ENCODE data around the gene NME4. TPM values are rescaled to one million over a fixed set of nuclear protein-coding genes. Genes with fewer than 3 reads are reported as not detected.
"Not testable (repeated sequence)": the region's sequence is repeated elsewhere in the genome, so short reads cannot be mapped to it uniquely, and the experiment has no call there.

Gene NME4
- 50.3 and 59.1 TPM in 2 replicates for total RNA-seq
- polyA plus RNA-seq (2012) = 219 TPM

DNA sequence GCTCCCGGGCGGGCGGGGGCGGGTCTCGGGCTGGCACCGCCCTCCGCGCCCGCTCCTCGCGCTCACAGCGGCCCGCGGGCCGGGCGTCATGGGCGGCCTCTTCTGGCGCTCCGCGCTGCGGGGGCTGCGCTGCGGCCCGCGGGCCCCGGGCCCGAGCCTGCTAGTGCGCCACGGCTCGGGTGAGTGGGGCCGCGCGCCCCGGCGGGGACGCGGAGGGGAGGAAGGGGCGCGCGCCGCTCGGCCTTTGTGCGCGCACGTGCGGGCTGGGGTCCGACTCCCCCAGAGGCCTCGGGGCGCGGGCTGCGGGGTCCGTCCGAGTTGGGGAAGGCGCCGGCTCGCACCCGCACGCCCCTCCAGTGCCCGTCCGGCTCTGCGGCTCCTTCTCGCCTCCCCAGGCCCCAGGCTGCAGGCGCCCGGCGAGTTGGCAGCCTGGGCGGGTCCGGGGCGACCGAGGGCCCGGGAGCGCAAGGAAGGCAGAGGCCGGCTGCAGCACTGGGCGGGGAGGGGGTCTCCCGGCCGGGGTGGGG is at the start of gene NME4:
NME4 (plus strand) TSS at position 65 of the 527 bp plus-strand sequence; CDS start at position 89, 24 bp downstream.
- peak; percentile 36 for DNase-seq (ENCODE audit: low read depth)

DNA sequence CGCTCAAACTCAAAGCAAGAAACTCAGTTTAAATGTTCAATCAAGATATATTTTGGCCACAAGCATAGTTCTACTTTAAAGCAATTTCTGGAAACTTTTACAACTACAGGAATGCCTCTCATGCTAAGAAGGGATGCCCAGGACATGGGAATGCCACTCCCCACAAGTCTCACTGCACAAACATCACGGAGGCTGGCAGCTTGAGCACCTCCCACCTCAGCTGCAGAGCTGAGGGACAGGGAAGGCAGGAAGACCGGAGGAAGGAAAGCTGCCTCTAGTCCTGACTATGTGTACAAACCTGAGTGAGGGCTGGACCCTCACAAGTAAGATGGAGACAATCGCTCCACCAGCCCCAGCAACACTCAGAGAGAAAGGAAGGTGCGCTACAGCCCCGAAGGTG is 49.8 kb upstream of the NME4 start:
- no peak for DNase-seq (ENCODE audit: low read depth)

DNA sequence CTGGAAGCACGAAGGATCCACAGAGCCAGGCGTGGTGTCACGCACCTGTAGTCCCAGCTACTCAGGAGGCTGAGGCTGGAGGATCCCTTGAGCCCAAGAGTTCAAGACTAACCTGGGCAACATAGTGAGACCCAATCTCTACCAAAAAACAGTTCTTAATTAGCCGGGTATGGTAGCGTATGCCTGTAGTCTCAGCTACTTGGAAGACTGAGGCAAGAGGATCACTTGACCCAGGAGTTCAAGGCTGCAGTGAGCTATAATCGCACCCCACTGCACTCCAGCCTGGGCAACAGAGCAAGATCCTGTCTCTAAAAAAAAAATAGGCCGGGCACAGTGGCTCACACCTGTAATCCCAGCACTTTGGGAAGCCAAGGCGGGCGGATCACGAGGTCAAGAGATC is 48.5 kb upstream of the NME4 start:
- not testable (repeated sequence) for DNase-seq (ENCODE audit: low read depth)

DNA sequence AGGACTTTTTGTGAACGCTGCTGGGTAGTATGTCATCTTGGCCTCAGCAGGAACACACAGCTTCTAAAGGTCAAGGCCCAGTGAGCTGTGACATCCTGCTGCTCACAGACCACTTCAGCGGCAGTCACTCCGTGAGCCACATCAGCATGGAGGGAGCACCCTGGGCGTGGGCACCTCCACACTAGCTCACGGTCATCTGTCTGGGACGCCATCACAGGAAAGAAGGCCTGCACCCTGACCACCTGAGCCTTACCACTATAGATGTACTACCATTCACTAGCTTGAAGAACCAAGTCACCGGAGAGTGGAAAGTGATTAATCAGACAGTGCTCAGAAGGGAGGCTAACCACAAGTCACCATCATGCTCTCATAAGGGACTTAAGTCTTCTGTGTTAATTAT is 47.8 kb upstream of the NME4 start:
- DNase-seq (ENCODE audit: low read depth) = no peak

DNA sequence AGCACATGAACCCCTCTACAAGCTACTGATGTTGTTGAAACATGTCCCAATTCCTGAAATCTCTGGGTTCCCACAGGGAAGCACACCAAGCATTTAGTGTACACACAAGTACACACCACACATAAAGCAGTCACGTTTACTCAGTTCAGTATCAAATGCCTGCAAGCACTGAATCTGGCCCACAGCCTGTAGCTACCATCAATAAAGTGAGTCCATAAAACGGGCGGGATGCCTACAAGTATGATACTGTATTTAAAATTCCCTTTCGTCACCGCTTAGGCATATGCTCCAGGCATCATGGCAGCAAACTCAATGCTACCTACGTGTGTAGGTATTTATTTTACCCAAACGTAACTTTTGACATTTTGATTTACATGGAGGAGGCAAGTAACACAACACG is 46.8 kb upstream of the NME4 start:
- no peak for DNase-seq (ENCODE audit: low read depth)

DNA sequence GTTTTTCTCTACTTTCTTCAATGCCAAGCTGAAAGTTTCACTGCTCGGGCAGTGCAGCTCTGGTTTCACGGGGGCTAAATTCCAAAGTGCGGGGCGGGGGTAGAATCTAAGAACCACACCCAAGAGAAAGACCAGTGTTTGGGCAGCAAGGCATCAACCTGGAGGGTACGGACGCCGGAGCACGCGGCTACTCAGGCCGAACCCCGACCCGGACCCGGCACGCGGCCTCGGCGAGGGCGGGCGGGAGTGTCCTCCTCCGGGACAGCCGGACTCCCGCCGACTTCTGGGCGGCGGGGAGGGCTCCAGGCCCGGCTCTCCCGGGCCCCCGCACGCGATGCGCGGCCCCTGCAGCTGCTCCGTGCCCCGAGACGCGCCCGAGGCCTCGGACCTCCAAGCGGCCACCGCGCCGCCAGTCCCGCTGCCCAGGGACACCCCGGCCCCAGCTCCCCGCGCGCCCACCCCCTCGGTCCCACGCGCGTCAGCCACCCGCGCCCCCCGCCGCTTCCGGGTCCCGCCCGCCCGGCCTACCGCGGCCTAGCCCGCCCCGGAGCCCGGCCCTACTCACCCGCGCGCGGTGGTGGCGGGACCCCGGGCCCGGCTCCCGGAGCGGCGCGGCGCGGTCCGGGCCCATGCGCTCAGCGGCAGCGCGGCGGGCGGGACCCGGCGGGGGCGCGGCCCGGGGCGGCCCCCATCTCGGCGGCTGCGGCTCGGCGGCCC is 45.0 kb upstream of the NME4 start:
- peak; percentile 44 for DNase-seq (ENCODE audit: low read depth)

DNA sequence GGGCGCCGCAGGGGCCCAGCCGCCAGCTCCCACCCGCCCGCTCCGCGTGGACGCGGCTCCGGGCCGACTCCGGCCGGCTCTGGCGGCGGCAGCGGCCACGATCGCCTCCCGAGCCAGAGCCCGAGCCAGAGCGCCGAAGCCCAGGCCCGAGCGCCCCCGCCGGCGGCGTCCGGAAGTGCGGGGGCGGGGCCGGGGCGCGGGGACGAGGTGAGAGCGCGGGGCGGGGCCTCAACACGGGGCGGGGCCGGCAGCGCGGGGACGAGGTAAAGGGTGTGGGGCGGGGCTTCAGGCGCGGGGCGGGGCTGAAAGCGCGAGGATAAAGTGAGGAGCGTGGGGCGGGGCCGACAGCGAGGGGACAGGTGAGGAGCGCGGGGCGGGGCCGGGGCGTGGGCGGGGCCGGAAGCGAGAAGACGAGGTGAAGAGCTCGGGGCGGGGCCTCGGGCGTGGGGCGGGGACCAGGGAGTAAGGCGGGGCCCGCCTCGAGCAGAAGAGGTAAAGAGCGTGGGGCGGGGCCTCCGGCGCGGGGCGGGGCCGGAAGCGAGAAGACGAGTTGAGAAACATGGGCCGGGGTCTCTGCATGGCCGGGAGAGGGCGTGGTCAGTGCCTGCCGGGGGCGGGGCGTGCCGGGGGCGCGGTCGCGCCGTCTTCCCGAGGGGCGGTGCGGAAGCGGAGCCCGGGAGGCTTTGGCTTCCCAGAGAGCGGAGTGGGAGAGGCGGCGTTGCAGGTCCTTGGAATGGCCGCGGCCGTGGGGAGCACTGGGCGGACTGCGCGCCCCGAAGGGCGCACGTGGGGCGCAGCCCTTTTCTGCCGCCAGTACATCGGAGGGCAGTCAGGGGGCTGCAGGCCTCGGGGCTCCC is 44.2 kb upstream of the NME4 start, which contains the start of gene AXIN1:
AXIN1 (minus strand) TSS at position 177 of the 857 bp plus-strand sequence. CDS start 5,698 bp downstream, outside the sequence.
- DNase-seq (ENCODE audit: low read depth) = peak; percentile 87

DNA sequence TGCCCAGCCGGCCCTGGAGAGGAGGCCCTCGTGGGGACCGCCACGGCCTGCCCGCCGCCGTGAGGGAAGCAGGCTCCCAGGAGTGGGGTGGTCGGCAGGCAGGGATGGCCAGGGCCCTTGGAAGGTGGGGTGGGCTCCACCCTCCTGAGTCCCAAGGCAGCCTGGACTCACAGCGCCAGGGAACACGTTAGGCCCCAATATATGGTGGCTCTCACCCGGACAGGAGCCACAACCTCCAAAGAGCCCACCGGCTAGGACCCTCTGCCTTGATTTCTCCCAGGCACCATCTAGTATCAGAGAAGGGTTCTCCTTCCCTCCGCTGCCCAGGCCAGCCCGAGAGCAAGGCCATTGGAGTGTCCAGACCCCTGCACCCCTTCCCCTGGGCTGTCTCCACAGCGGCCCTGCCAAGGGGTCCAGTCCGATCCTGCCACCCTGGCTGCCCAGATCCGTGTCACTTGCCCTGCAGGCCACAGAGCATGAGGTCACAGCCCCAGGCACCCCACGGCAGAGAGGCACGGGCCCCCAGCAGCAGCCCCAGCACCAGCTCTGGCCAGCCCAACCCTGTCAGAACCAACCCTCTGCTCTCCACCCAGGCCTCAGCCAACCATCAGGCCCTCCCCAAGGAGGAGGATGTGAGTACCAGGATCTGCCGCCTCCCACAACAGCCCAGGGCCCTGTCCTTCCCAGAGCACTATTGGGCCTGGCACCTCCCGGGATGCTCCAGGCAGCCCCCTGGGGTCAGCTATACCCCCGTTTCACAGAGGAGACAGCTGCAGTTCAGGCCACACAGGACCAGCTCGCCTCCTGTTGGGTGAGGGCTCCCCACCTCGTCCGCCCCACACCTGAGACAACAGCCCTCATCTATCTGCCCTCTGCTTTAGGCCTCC is 43.4 kb upstream of the NME4 start:
- no peak for DNase-seq (ENCODE audit: low read depth)

DNA sequence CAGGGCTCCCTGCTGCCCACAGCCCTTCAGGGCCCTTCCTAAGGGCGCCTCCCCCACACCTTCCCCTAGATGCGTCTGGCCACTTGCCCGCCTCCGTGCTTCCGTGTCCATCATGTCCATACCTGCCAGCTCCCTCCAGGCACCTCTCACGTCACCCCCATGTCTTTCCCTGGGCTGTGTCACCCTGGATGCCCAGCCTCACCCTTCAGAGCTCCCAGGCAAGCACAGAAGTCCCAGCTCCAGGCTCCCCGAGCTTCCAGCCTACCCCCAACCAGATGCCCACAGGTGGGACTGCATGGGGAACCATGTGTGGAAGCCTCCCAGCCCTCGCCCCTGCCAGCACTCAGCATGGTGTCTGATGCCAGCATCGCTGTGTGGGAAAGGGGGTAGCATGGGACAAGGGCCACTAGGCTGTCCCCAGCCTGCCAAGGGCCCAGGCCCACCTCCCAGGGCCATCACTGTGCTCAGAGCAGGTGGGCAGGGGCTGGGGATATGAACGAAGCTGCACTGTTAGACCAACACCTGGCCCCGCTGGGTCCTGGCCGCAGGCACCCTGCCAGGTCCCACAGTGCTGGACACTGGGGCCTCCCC is 42.6 kb upstream of the NME4 start:
- DNase-seq (ENCODE audit: low read depth) = no peak

DNA sequence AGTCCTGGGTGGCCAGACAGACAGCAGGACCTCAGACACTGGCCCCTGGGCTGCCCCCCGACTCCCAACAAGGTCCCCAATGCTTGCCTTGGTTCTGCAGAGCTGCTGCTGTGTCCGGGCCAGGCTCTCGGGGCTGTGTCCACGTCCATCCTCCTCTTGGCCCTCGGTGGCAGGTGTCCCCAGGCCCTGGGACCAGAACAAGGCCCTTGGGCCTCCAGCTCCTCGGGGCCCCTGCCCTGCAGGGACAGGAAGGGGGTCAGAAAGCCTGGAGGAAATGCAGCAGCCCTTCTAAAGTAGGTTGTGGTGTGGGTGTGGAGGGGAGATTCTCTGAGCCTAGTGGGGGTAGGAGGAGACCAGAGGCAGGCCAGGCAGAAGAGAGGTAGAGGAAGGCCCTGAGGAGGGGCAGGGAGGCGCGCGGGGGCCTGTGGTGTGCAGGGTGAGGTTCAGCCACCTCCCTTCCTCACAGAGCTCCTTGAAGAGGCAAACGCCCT is 42.0 kb upstream of the NME4 start:
- no peak for DNase-seq (ENCODE audit: low read depth)

DNA sequence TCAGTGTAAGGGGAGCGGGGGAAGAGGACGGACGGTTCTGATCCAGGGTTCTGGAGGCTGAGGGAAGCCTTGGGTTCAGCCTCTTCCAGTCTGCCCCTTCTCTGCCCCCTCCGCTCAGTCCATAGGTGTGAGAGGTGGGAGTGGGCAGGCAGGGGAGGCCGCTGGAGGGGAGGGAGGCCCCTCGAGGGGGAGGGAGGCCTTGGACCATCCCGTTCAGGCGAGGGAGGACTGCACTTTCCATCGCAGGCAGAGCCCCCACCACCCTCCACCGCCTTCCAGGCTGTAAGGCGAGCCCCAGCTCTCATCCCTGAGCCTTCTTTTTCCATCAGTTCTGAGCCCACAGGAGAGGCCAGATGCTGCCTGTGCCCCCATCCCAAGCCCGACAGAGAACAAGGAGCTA is 40.3 kb upstream of the NME4 start:
- DNase-seq (ENCODE audit: low read depth) = no peak

DNA sequence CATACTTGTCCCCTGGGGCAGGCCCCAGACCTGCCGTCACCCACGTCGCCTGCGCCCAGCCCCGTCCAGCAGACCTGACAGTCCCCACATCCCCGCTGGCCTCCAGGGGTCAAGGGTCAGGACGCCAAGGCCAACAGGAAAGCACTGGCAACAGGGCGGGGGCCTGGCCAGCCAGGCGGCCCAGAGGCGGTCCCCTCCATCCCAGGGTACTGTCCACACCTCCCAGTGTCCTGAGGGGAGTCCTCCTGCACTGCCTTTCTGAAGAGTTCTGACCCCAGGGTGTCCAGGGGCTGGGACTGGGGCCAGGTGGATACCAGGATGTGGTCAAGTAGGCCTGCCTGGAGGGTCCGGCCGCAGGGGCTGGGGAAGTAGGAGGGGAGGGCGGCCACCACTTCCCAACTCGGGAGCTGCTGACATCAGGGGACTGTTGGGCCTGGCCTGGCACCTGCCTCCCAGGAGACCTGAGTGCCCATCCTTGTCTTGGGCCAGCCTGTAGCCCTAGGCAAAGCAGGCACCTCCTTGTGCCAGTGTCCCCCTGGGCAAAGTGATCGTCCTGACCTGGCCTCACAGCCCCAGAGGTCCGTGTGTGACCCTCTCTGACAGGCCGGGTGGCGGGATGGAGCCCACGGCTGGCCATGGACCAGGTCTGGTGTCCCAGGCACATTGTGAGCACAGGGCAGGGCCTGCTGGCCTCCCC is 37.8 kb upstream of the NME4 start:
- DNase-seq (ENCODE audit: low read depth) = no peak

DNA sequence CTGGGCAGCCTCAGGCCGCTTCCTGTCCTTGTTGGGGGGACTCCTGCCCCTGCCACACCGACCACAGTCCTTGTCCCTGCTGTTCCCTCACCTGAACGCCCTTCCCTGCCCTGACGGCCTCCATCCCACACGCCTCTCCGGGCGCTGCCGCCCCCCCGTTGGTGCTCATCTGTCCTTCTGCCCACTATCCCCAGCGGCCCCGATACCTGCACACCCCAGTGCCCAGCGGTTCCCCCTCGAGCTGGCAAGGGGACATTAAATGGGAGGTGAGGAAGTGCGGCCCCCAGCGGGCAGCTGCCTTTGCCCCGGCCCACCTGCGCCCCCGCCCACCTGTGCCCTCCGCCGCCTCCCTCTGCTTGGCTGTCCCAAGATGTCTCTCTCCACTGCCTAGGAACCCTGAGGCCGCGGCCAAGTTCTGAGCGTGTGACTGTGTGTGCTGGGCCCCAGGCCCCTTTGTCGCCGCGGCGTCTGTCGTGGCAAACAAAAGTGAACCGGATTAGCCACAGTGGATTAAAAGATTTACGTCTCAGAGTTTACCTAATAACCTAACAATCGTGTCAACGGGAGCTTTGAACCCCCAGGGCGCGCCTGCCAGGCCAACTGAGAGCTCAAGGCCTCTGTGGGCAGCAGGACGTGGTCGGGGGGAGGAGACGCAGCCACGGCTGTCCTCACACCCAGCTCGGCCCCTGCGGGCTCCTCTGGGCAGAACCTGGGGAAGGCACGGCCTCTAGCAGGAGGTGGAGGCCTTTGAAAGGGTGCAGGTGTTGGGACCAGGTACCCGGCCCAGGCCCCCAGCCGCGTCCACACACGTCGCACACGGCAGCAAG is 36.9 kb upstream of the NME4 start:
- DNase-seq (ENCODE audit: low read depth) = no peak

DNA sequence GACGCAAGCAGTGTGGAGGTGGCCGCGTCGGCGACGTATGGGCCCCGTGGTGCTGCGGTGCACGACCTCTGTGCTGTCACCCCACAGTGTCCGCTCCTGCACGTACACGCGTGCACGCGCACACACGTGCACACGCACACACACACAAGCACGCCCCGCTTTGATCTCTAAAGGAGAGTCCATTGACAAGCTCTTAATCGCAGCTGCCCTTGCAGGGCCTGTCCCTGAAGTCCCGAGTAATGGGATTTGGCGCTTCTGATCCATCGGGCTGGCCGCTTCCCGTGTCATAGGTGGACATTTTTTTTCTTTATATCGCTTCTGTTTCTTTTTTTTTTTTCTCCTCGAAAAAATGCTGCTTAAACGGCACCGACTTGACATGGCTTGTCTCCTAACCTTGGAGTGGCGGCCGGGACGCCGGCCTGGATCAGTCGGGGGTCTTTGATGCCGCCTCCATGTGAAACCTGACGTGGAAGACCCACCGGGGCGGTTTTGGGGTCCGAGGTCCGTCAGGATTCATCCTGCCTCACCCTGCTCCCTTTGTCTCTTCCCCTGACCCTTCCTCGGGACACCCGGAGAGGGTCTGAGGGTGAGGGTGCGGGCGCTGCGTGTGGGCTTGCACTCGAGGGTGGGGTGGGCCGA is 36.2 kb upstream of the NME4 start:
- no peak for DNase-seq (ENCODE audit: low read depth)

DNA sequence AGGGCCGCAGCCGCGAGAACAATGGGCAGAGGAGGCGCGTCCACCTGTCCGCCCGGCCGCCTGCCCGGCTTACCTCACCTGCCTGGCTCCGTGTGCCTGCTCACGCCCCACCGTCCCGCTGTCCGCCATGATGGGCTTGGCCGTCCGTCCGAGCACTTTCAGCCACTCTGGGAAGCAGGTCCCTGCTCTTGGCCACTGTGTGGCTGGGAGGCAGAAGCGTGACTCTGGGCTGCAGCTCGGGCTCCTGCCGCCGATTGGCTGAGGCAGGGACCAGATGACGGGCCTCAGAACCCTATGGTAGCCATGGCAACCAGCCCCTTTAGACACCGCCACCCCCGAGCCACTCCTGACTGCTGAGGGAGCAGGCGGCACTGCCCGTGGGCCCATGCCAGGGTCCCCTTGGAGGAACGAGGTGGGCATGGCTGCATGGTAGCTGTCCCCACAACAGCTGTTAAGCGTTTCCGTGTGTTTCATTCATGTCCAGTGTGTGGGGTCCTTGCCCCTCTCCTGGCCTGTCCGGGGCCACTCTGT is 35.6 kb upstream of the NME4 start:
- DNase-seq (ENCODE audit: low read depth) = no peak

DNA sequence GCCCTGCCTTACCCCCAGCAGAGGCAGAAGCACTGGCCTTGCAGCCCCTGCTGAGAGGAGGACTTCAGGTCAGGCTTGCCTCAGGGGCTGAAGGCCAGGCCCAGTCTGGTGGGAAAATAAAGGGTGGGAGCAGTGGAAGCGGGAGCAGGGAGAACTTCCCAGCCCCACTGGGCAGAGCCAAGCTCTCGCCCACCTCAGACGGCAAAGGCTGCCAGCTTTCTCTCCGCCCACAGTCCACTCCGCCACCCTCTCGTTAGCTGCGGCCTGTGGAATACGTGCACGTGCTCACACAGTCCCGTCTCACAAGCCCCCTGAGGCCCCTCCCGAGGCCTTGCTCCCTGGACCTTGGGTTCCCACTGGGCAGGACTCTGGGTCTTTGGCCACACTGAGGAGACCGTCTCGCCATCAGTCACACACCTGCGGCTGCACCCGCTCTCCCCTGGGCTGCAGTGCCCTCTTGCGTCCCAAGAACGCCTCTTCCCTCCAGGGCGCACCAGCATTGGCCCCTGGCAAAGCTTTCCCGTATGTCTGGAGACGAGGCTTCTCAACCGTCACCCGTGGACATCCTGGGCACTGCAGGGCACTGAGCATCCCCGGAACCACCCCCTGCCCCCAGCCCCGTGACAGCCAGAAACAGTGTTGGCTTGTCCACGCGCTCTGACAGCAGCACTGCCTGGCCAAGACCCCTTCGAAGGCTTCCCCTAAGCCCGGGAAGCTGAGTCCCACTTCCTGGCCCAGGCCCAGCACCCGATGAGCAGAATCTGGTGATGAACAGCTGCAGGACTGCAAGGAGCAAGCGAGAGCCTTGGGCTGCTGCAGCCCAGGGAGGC is 34.9 kb upstream of the NME4 start:
- DNase-seq (ENCODE audit: low read depth) = peak; percentile 68

DNA sequence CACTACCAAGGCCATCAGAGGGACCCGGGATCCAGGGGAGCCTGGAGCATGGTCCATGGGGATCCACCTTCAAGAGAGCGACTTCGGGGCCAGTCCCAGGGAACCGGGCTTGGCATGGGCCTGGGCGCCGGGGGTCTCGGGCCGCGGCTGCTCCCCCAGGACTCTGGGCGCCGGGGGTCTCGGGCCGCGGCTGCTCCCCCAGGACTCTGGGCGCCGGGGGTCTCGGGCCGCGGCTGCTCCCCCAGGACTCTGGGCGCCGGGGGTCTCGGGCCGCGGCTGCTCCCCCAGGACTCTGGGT is 34.3 kb upstream of the NME4 start:
- not testable (repeated sequence) for DNase-seq (ENCODE audit: low read depth)
